BE2C (cell line): ENCODE data around the gene MAP2K2.

ENCODE experiments used
- DNase-seq: peaks from one replicate; pipeline ENCODE4 v3.0.0-alpha.2; 2020
- H3K27me3 ChIP-seq: fragments of 250-450 bp; sonication (Bioruptor Pico); 2 replicates; pipeline ENCODE4 v1.5.1; 2020; ENCODE audit warnings: mild to moderate bottlenecking
- H3K36me3 ChIP-seq: fragments of 250-450 bp; sonication (Bioruptor Pico); 2 replicates; pipeline ENCODE4 v1.5.1; 2020; ENCODE audit warnings: mild to moderate bottlenecking
- H3K4me1 ChIP-seq: fragments of 250-450 bp; sonication (Bioruptor Pico); 2 replicates; pipeline ENCODE4 v1.5.1; 2020
- H3K4me3 ChIP-seq: 2 replicates; pipeline ENCODE4 v1.5.1; 2011; ENCODE audit warnings: low read depth, low read length
- H3K9me3 ChIP-seq: fragments of 250-450 bp; sonication (Bioruptor Pico); 2 replicates; pipeline ENCODE4 v1.5.1; 2020
- CTCF ChIP-seq: IDR thresholded peaks from 2 replicates; pipeline ENCODE4 v1.5.1; 2012; ENCODE audit warnings: mild to moderate bottlenecking, low read depth, low read length

Gene MAP2K2

GRCh38 chr19:4065430-4066175 lies 58.3 kb downstream of the MAP2K2 start:
- peak overlapping the region; percentile 69; the same call in 1 of the 2 replicates for H3K4me3 ChIP-seq
- no peak for TF ChIP-seq CTCF
- peaks cover 26% of the 10 kb centered on the region for H3K36me3 ChIP-seq
- H3K4me1 ChIP-seq: no peaks in the 10 kb centered on the region
- H3K9me3 ChIP-seq: no peaks in the 10 kb centered on the region
- peak; percentile 98 for DNase-seq
- H3K27me3 ChIP-seq: no peaks in the 10 kb centered on the region

- peak; percentile 59 for DNase-seq
- peak overlapping the region; percentile 76 for H3K4me3 ChIP-seq
- no peak for TF ChIP-seq CTCF
- H3K36me3 ChIP-seq: peaks cover 31% of the 10 kb centered on the region
- no peaks in the 10 kb centered on the region for H3K4me1 ChIP-seq
- H3K27me3 ChIP-seq: no peaks in the 10 kb centered on the region
- H3K9me3 ChIP-seq: no peaks in the 10 kb centered on the region
Measured at GRCh38 chr19:4064496-4065260, 59.2 kb downstream of the MAP2K2 start.

GRCh38 chr19:4064149-4064495 lies 59.8 kb downstream of the MAP2K2 start:
- peaks cover 31% of the 10 kb centered on the region for H3K36me3 ChIP-seq
- no peak for DNase-seq
- no peaks in the 10 kb centered on the region for H3K27me3 ChIP-seq
- no peak for TF ChIP-seq CTCF
- no peaks in the 10 kb centered on the region for H3K4me1 ChIP-seq
- no peaks in the 10 kb centered on the region for H3K9me3 ChIP-seq
- peak overlapping the region; percentile 76 for H3K4me3 ChIP-seq

- no peaks in the 10 kb centered on the region for H3K27me3 ChIP-seq
- no peak for DNase-seq
- no peaks in the 10 kb centered on the region for H3K4me1 ChIP-seq
- no peaks in the 10 kb centered on the region for H3K9me3 ChIP-seq
- H3K4me3 ChIP-seq: peak overlapping the region; percentile 76
- H3K36me3 ChIP-seq: peaks cover 31% of the 10 kb centered on the region
- peak; percentile 24; the same call in 1 of the 2 replicates for TF ChIP-seq CTCF
Measured at GRCh38 chr19:4063369-4064148, 60.4 kb downstream of the MAP2K2 start.

GRCh38 chr19:4062419-4063368 lies 61.2 kb downstream of the MAP2K2 start:
- no peaks in the 10 kb centered on the region for H3K9me3 ChIP-seq
- no peaks in the 10 kb centered on the region for H3K4me1 ChIP-seq
- H3K36me3 ChIP-seq: peaks cover 31% of the 10 kb centered on the region
- TF ChIP-seq CTCF: no peak
- no peak overlapping the region for H3K4me3 ChIP-seq
- no peak for DNase-seq
- H3K27me3 ChIP-seq: no peaks in the 10 kb centered on the region
